ENCODE measurements around the gene TEX12.

DNA sequence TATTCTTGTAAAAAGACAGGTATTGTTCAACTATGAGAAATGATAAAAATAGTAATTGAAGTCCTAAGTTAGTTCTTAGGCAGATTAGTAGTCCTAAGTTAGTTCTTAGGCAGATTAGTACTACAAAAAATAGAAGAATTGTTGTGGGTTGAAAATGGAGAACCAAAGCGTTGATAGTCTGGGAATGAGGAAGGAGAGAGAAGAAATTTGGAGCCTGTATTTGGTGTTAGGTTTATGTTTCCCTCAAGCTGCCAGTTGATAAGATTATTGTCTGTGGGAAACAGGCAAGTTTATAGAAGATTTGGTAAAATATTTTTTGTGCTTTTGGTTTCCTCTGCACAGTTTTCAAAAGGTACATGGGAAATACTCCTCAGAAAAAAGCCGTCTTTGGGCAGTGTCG is 11.8 kb downstream of the TEX12 start:
- TF ChIP-seq CTCF (IDR thresholded peaks at IDR 0.05; ENCODE audit: low read length) (no peak), EZH2 (optimal IDR thresholded peaks at IDR 0.05; ENCODE audit: low read depth, low read length) (no peak), EZH2phosphoT487 (IDR thresholded peaks at IDR 0.05; ENCODE audit: low read length) (no peak)

All from MM.1S (cell line).